ENCODE results near the gene PPTC7.
"Not testable (repeated sequence)": the region's sequence is repeated elsewhere in the genome, so short reads cannot be mapped to it uniquely, and the experiment has no call there.

PPTC7 gene

DNA sequence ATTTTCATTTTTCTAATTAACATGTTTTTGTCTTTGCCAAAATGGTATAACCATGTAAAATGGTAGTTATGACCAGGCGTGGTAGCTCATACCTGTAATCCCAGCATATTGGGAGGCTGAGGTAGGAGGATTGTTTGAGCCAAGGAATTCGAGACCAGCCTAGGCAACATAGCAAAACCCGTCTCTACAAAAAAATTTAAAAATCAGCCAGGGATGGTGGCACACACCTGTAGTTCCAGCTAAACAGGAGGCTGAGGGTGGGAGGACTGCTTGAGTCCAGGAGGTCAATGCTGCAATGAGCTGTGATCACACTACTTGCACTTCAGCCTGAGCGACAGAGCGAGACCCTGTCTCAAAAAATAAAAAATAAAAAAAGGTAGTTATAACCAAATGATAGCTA is 23.1 kb downstream of the PPTC7 start:
- DNase-seq, result no peak

DNA sequence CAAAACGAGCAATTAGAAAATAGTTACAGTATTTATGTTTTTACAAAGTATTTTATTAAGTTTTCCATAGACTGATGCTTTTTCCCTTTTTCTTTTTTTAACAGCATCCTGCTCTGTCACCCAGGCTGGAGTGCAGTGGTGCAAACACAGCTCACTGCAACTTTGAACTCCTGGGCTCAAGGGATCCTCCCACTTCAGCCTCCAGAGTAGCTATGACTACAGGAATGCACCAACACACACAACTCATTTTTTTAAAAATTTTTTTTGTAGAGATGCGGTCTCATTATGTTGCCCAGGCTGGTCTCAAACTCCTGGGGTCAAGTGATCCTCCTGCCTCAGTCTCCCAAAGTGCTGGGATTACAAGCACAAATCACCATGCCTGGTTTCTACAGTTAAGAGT is 24.2 kb downstream of the PPTC7 start:
- not testable (repeated sequence) for DNase-seq

DNA sequence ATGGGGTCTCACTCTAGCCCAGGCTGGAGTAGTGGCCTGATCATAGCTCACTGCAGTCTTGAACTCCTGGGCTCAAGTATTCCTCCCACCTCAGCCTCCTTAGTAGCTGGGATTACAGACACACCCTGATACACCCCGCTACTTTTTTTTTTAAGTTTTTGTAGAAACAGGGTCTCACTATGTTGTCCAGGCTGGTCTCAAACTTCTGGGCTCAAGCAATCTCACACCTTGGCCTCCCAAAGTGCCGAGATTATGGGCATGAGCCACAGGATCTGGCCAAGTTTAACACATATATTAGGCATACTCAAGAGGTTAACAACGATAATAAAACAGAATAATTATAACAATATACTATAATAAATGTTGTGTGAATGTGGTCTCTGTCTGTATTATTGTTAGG is 25.8 kb downstream of the PPTC7 start:
- no peak for DNase-seq

DNA sequence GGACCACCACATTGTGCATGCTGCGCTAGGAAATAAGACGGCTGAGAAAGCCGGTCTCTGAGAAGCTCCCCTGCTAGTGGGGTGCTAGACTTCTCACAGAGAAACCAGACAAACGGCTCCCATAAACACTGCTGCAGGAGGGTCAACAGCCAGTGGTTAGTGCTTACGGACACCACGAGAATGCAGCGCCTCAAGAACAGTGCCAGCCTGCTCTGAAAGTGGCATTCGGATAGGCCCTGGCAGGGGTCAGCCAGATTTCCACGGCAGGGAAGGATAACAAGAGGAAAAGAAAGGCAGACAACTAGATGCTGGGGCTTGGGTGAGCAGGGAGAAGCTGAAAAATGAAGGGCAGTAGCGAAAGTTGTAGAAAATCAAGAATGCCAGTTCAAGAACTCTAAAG is 26.4 kb downstream of the PPTC7 start:
- DNase-seq, result no peak

DNA sequence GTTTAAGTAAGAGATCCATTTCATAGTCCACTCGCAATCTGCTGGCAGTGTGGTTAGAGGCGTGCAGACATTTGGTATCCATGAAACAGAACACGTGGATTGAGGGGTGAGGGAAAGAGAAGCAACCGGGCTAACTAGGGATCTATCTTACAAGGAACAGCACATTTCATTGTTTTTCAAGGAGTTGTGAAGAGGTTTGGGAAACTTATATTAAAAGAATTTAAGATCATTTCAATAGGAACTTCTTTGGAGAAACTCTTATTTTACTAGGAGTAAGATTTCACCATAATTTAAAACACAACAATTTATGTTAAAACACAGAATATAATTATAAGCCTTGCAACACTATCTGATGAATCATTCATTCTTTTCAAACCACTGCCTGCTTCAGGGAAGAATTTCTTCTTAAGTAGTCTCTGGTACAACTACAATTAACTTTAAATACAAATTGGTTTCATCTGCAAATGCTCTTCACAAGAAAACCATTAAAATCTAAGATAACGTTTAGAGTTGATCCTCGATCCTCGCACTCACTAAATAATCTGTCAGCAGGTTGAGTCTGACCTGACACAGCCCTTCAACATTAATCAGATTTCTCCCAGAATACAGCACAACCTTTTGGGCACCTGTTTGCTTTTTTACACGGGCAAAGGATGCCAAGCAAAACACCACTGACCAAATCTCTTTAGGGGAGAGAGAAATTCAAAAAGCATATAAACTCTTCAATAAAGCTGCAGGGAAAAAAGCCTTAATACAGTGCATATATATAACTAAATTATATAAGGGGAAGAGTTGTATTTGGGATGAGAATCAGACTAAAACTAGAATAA is 27.3 kb downstream of the PPTC7 start:
- no peak for DNase-seq

DNA sequence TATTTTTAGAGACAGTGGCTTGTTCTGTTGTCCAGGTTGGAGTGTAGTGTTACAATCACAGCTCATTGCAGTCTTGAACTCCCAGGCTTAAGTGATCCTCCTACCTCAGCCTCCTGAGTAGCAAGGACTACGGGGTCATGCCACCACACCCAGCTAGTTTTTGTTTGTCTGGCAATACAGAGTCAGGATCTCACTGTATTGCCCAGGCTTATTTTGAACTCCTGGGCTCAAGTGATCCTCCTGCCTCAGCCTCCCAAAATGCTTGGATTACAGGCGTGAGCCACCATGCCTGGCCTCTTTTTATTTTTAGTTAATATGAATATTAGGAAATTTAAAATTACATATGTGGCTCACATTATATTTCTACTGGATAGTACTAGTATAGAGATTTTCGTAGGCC is 28.9 kb downstream of the PPTC7 start:
- DNase-seq, result no peak

DNA sequence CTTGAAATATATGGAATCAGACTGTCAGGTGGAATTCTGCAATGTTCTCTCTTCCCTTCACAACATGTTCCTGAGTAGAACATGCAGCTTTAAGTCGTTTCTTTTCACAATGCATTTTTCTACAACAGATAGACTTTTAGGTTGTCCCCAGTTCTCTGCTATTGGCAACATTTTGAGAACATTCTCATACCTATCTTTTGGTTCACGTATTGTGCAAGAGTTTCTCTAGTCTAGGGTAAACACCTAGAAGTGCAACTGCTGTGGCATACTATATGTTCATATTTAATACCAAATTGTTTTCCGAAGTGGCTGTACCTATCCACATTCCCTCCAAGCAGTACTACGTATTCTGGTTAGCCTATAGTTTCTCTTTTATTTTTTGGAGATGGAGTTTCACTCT is 32.1 kb downstream of the PPTC7 start:
- DNase-seq, result no peak

DNA sequence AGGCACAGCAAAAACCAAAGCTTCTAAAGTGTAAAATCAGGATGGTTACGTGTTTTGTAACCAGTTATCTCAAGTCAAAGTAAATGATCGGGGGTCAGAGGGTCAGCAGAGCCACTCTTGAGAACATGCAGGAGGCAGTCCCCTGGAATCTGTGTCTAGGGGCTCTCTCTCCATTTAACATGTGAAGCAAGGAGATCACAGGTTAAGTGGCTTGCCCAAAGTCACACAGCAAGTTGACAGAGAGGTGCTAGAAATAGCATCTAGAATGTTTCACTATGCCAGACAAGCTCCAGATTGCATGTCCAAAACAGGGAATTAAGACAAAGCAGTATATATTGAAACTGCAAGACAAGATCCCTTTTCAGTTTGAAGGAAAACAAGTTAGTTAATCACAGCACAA is 33.4 kb downstream of the PPTC7 start:
- no peak for DNase-seq

DNA sequence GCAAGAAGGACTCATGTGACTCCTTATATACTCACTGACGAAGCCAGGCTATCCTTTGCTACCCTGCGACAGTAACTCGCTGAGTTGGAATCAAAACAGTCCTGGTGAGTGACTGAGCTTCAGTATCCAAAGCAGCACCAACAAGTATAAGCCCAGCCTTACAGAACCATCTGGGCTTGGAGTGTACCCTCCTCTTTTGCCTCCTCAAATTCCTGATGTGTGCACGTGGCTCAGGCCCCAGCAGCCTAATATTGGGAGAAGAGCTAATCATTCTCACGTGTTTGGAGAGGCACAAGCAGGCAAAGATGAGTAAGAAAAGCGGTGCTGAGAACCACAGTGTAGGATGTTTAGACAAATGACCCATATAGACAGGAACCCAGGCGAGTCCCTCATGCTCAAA is 34.4 kb downstream of the PPTC7 start:
- DNase-seq, result no peak

DNA sequence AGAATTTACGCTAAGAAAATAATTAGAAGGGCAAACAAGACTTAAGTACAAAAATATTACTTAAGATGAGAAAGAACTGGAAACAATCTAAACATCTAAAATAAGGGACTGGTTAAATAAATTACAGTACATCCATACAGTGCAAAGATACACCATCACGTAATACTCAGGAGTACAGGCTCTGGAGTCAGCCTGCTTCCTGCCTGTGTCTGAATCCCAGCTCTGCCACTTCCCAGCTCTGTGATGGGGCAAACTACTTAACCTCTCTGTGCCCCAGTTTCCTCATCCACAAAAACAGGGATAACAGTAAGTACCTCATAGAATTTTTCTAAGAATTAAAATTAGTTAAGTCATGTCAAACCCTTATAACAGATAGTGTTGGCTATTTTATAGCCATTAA is 36.0 kb downstream of the PPTC7 start:
- DNase-seq, result no peak

DNA sequence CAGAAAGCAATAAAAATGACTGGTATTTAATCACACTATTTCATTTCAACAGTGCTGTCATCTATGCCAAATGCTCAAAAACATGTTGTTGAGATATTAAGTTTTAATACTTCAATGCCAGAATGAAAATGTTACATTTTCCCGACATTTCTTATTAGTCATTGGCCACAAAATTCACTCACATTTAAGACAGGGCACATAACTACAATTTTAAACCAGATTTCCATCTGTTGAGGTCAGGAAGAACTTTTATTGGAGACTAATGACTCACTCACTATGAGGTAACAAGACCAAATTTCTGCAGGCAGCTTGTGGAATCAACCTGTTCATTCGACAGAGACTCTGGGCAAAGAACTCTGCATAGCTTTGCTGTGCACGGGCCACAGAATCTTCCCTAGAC is 36.8 kb downstream of the PPTC7 start:
- no peak for DNase-seq

DNA sequence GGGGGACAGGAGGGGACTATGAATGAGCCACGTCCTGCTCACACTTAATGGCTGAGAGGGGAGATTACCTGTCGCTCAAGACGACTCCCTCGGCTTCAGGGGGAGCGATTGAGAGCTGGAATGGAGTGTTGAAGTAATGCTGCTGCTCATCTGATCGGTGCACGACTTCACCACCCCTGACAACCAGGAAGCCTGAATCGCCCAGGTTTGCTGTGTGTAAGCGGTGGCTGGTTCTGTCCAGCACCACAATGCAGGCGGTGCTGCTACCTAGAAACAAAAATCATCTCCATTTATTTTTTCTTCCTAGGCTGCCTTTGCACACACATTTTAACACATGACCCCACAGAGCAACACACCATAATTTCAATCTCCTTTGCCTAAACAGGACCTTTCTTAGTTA is 37.3 kb downstream of the PPTC7 start:
- no peak for DNase-seq

DNA sequence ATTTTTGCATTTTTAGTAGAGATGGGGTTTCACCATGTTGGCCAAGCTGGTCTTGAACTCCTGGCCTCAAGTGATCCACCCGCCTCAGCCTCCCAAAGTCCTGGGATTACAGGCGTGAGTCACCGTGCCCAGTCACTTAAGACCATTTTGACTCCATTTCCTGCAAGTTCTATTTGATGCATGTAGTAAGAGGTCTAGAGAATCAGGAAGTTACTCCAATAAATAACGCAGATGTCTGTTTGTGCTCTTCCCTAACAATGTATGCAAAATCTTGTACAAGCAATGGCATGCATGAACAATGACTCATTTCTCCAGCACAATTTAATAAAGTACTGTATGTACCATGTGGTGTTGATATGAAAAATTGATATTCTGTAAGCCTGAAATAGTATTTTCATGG is 37.9 kb downstream of the PPTC7 start:
- DNase-seq, result not testable (repeated sequence)

DNA sequence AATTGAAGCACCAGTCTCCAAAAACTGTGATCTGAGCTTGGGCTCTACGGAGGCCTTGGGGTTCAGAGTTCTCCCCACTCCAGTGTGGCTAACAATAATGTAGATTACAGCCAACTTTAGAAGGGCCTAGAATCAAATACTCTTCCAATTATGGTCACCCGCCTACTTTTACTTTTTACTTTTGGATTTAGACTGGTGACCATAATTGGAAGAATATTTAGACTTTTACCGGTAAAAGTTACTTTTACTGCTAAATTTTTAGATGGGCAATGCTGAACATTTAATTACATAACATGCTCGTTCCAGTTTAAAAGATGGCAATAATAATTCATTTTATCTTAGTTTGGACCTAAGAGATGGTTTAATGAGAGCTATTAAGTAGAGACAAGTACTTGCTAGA is 39.2 kb downstream of the PPTC7 start:
- no peak for DNase-seq

DNA sequence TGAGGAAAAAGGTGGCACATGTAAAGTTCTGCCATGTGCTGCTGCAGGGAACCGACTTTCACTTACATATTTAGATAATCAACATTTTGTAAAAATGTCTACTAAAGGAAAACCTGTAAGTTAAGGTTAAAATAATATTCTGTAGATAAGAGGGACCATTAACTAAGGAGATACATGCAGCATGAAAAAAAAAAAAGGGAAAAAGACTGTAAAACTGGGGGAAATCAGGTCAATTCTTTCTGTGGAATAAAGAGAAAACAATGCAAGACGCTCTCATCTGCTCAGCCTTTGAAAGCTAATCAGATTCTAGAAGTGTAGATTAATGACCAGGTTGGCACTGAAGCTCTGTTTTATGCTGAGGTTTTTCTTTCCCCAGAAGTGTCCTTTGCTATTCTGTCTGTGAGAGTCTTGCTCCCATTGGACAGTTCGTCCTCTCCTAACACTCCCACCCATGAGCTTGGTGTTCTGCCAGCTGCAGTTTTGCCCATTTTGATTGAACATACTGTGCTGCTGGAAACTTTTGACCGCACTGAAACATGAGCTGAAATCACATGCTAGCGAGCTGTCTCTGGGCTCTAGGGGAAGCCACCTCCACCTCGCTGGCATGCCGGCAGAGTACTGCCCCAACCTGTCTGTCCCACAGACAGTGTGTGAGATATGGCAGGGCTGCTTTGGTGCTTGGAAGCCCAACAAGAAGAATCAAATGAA is 39.7 kb downstream of the PPTC7 start:
- DNase-seq, result no peak

DNA sequence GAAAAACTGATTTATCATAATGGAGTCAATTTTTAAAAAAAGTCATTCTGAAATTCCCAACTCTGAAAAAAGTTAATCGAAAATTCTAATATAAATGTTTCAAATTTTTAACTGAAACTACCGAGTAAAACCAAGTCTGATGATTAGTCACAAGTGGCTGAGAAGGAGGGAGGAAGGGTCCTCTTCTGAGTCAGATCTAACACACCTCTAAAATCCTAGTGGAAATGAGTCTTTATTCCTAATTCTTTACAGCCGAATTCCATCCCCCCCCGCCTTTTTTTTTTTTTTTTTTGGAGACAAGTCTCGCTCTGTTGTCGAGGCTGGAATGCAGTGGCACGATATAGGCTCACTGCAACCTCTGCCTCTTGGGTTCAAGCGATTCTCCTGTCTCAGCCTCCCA is 43.1 kb downstream of the PPTC7 start:
- DNase-seq, result no peak

DNA sequence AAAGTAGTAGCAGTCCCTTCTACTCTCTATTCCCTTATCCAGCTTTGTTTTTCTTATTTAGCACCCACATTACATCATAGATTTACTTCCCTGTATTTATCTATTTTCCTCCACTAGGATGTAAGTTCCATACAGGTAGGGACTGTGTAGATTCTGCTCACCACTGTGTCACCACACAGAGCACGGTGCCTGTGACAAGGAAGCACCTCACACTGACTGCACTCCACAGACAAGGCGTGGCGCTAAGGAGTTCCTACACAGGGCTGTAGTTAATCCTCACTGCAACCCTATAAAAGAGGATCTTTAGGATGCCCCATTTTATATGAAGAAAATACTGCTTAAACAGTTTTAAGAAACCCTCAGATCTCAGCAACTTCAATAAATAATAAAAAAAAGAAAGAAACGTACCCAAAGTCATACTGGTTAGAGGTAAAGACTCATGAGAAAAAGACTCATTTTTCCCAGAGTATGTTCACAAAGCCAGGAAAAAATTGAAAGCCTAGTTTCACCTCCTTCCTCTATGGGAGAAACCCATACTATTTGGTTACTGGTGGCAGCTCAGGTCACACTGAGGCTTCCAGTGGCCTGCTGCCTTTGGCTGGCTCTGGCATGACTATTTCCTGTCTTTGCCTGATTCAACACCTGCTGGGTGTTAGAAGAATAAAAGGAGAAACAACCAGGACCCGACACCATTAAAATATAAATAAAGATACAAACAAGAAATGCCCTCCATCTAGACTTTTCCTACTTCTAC is 44.1 kb downstream of the PPTC7 start:
- DNase-seq, result no peak

DNA sequence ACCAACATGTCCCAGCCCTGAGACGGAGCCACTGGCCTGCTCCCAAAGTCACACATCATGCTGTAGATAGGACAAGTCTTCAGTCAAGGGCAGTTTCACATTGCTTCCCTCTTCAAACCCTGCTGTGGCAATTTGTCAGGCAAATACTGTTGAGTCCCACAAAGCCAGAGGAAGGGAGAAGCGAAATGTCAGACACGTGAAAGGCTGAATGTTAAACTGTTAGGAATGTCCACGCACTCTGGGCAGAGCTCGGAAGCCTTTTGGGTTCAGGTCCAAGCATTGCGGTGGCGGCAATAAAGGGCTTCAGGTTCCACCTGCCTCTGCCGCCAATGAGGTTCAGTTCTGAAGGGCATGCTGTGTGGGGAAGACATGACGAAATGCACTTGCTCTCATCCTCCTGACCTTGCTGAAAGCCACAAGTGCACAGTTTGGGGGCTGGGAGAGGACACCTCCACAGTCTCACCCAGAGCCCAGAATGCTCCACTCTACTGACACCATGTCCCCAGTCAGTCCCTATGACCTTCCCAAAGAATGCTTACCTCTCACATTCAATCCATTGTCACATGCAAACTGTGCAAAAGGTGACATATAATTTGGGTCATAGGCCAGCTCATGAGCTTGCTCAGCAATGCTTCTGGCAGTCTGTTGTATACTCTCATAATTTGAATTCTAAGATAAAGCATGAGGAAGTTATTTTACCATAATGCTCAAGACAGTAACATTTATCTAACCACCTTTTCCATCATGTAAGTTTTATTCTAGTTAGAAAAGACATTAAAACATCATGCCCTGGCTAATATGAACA is 45.3 kb downstream of the PPTC7 start:
- DNase-seq, result no peak

DNA sequence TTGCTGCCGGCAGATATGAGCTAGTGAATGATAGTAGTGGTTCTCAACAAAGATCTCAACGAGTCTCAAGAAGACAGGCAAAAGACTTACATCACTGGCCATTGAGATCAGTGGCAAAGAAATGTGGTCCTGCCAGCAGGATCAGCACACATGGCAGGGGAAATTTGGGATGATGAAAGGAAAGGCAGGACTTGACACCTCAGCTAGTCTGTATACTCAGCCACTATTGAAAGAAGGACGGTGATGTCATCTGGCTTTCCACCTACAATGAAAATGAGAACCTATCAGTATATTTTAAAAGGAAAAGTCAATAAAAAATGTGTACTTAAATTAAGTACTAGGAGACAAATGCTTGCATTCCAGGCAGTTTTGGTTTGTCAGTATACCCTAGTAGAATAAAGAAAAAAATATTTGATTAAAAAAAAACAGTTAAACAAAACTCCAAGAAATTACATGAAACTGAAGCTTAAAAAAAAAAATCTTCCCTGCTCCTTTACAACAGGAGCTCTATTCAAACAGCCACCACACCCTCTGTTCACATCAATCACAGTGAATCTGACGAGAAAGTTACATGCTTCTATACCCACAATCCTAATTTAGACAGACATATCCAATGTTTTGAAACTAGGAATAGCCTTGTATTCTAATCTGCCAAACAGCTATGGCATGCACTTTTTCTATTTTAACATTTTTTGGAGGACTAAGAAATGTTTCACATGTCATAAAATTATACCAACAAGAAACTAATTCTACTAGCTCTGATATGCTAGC is 46.1 kb downstream of the PPTC7 start:
- no peak for DNase-seq

DNA sequence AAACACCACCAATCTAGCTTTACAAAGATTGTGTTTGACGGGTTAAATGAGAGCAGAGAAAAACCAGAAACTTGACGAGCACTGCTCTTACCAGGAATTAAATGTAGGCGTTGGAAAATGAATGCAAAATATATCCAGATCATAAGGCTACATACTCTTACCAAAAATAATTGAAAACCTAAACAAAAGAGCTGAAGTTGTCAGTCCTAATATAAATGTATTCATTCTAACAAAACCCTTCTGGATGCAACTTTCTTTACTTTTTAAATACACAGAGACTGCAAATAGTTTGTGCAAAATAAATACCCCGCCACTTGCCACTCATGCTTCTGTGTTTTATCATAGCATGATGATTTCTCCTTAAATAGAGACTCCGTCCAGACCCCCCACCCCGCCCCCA is 48.3 kb downstream of the PPTC7 start:
- no peak for DNase-seq

DNA sequence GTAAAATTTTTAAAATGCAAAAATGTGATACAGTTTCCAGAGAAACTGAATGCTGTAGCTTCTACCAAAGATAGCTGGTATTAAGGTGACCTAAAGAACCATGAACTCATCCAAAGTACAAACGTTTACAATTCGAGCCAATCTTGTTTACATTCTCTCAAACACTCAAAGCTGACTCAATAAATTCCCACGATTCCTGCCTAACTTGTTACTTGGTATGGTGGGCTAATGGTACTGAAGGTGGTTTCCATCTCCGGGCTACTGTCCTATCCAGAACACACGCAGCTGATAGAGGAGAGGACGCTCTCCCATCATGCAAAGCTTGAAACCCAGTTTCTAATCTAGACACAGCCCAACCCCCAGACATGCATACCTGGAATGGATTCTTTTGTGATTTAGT is 49.5 kb downstream of the PPTC7 start:
- DNase-seq, result no peak

DNA sequence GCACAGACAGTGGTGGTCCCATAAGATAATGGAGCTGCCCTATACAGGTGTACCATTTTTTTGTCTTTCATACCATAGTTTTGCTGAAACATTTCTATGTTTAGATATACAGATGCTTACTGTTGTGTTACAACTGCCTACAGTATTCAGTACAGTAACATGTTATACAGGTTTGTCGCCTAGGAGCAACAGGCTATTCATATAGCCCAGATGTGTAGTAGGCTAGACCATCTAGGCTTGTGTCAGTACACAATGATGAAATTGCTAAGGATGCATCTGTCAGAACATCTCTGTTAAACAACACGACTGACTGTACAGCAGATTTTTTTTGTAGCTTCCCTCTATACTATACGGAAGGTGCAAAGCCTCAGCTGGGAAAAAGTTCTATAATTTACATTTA is 50.5 kb downstream of the PPTC7 start:
- DNase-seq, result no peak

All from GOT3 (cell line).